ENCODE data around the gene SHISA3.

SHISA3 gene

GRCh38 chr4:42391355-42391664, 6.0 kb upstream of the SHISA3 start:
- DNase-seq (ENCODE audit: extremely low read depth, low read depth) = no peak
- no peak overlapping the region for H3K4me3 ChIP-seq (replicated peaks; ENCODE audit: low read depth, low read length)
- no peak for TF ChIP-seq CTCF (IDR thresholded peaks at IDR 0.05; ENCODE audit: low read depth, low read length, missing control alignments)

GRCh38 chr4:42391981-42392380, 5.3 kb upstream of the SHISA3 start:
- no peak for TF ChIP-seq CTCF (IDR thresholded peaks at IDR 0.05; ENCODE audit: low read depth, low read length, missing control alignments)
- no peak for DNase-seq (ENCODE audit: extremely low read depth, low read depth)
- no peak overlapping the region for H3K4me3 ChIP-seq (replicated peaks; ENCODE audit: low read depth, low read length)

- no peak overlapping the region for H3K4me3 ChIP-seq (replicated peaks; ENCODE audit: low read depth, low read length)
- TF ChIP-seq CTCF (IDR thresholded peaks at IDR 0.05; ENCODE audit: low read depth, low read length, missing control alignments) = no peak
- no peak for DNase-seq (ENCODE audit: extremely low read depth, low read depth)
These were observed 4.9 kb upstream of the SHISA3 start for GRCh38 chr4:42392436-42392835.

GRCh38 chr4:42395595-42395994, 1.7 kb upstream of the SHISA3 start:
- DNase-seq (ENCODE audit: extremely low read depth, low read depth) = no peak
- H3K4me3 ChIP-seq (replicated peaks; ENCODE audit: low read depth, low read length) = no peak overlapping the region
- no peak for TF ChIP-seq CTCF (IDR thresholded peaks at IDR 0.05; ENCODE audit: low read depth, low read length, missing control alignments)

GRCh38 chr4:42396361-42396751, 932 bp upstream of the SHISA3 start:
- H3K4me3 ChIP-seq (replicated peaks; ENCODE audit: low read depth, low read length) = no peak overlapping the region
- no peak for DNase-seq (ENCODE audit: extremely low read depth, low read depth)
- no peak for TF ChIP-seq CTCF (IDR thresholded peaks at IDR 0.05; ENCODE audit: low read depth, low read length, missing control alignments)

- no peak for DNase-seq (ENCODE audit: extremely low read depth, low read depth)
- 0 out of 2 replicates have a peak overlapping the region, but pooled peaks have one; percentile 7 for H3K4me3 ChIP-seq (replicated peaks; ENCODE audit: low read depth, low read length)
These were observed 415 bp downstream of the SHISA3 start for GRCh38 chr4:42397635-42398170.

More at GRCh38 chr4:42397635-42398170, 415 bp downstream of the SHISA3 start:
- TF ChIP-seq CTCF (IDR thresholded peaks at IDR 0.05; ENCODE audit: low read depth, low read length, missing control alignments) = no peak
